ENCODE results near the gene NTRK1. TPM values are rescaled to one million over a fixed set of nuclear protein-coding genes. Genes with fewer than 3 reads are reported as not detected.

The NTRK1 gene
- total RNA-seq, 1 donor from 2014 or later, result not detected

DNA sequence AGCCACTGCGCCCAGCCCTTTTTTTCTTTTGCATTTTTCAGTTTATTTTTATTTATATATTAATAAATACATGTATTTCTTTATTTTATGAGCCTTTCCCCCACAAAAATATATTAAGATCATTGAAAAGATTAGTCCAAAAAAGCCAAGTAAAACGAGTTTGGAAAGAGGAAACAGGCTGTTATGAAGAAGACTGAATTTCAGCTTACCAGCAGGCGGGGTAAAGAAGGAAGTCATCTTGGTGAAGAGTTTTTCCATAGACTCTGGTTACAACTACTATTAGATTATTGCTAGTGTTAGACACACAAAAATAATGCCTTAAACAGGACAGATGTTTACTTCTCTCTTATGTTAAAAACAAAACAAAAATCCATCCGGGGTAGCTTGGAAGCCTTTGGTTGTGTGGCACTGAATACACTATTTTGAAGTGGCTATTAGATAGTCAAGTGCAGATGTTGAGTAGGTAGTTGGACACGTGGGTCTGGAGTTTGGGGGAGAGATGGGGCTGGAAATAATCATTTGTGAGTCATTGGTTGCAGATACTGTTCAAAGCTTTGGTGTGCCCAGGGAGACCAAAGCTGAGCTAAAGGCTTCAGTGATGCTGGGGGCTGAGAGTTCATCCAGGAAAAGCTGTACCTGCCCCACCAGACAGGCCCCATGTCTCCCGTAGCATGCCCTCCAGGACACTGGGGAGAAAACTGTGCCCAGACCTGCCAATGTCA is 51.1 kb downstream of the NTRK1 start:
- TF ChIP-seq, protein P1, sequence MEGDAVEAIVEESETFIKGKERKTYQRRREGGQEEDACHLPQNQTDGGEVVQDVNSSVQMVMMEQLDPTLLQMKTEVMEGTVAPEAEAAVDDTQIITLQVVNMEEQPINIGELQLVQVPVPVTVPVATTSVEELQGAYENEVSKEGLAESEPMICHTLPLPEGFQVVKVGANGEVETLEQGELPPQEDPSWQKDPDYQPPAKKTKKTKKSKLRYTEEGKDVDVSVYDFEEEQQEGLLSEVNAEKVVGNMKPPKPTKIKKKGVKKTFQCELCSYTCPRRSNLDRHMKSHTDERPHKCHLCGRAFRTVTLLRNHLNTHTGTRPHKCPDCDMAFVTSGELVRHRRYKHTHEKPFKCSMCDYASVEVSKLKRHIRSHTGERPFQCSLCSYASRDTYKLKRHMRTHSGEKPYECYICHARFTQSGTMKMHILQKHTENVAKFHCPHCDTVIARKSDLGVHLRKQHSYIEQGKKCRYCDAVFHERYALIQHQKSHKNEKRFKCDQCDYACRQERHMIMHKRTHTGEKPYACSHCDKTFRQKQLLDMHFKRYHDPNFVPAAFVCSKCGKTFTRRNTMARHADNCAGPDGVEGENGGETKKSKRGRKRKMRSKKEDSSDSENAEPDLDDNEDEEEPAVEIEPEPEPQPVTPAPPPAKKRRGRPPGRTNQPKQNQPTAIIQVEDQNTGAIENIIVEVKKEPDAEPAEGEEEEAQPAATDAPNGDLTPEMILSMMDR (IDR thresholded peaks at IDR 0.05; ENCODE audit: insufficient read depth, low read length, severe bottlenecking), result no peak
- no peaks in the 10 kb centered on the region for H3K27me3 ChIP-seq (ENCODE audit: control insufficient read depth, insufficient read depth, low read length)
- DNase-seq (ENCODE audit: low read depth) (no peak), FAIRE-seq (no peak)
- no peak overlapping the region for H3K4me3 ChIP-seq (ENCODE audit: low read depth, low read length)
- peaks cover 22% of the 10 kb centered on the region for H3K36me3 ChIP-seq (ENCODE audit: control insufficient read depth, insufficient read depth, low read length)

DNA sequence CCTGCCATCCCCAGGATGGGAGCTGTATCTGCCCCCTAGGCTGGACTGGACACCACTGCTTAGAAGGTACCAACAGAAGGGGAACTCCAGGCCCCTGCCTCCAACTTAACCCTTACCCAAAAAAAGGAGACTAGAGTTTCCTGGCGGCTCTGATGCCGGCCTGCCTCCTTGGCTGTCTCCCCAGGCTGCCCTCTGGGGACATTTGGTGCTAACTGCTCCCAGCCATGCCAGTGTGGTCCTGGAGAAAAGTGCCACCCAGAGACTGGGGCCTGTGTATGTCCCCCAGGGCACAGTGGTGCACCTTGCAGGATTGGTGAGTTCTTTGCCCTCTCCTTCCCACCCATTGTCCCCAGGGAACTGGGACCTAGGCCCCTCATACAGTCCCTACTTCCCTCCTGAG is 51.6 kb downstream of the NTRK1 start:
- no peaks in the 10 kb centered on the region for H3K27me3 ChIP-seq (ENCODE audit: control insufficient read depth, insufficient read depth, low read length)
- FAIRE-seq, result no peak
- H3K36me3 ChIP-seq (ENCODE audit: control insufficient read depth, insufficient read depth, low read length), result peaks cover 22% of the 10 kb centered on the region
- TF ChIP-seq, protein P1 (IDR thresholded peaks at IDR 0.05; ENCODE audit: insufficient read depth, low read length, severe bottlenecking), result no peak
- no peak for DNase-seq (ENCODE audit: low read depth)
- H3K4me3 ChIP-seq (ENCODE audit: low read depth, low read length), result no peak overlapping the region

- Histone ChIP-seq H3K27me3 (ENCODE audit: control insufficient read depth, insufficient read depth, low read length) (no peaks in the 10 kb centered on the region), H3K4me3 (ENCODE audit: low read depth, low read length) (no peak overlapping the region), H3K36me3 (ENCODE audit: control insufficient read depth, insufficient read depth, low read length) (peaks cover 22% of the 10 kb centered on the region)
- DNase-seq (ENCODE audit: low read depth) (no peak), FAIRE-seq (no peak)
- TF ChIP-seq, protein P1 (IDR thresholded peaks at IDR 0.05; ENCODE audit: insufficient read depth, low read length, severe bottlenecking), result no peak
These were observed 52.5 kb downstream of the NTRK1 start for GRCh38 chr1:156912861-156913808.

DNA sequence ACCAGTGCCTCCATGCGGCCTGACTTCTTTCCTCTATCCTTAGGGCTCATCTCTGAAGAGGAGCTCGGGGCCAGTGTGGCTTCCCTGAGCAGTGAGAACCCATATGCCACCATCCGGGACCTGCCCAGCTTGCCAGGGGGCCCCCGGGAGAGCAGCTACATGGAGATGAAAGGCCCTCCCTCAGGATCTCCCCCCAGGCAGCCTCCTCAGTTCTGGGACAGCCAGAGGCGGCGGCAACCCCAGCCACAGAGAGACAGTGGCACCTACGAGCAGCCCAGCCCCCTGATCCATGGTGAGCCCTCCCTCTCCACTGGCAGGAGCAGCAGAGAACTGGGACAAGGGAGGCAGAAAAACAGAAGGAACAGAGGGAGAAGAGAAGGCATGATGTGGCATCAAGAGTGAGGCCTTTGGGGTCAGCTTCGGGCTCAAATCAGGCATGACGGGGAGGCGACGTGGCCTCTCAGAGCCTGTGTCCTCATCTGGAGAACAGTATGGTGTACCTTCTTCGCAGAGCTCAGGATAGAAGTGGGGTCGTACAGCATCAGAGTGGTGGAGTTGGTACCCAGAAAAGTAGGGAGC is 53.2 kb downstream of the NTRK1 start:
- Histone ChIP-seq H3K36me3 (ENCODE audit: control insufficient read depth, insufficient read depth, low read length) (peaks cover 20% of the 10 kb centered on the region), H3K27me3 (ENCODE audit: control insufficient read depth, insufficient read depth, low read length) (no peaks in the 10 kb centered on the region), H3K4me3 (ENCODE audit: low read depth, low read length) (no peak overlapping the region)
- FAIRE-seq, result no peak
- TF ChIP-seq, protein P1 (IDR thresholded peaks at IDR 0.05; ENCODE audit: insufficient read depth, low read length, severe bottlenecking), result no peak
- no peak for DNase-seq (ENCODE audit: low read depth)

DNA sequence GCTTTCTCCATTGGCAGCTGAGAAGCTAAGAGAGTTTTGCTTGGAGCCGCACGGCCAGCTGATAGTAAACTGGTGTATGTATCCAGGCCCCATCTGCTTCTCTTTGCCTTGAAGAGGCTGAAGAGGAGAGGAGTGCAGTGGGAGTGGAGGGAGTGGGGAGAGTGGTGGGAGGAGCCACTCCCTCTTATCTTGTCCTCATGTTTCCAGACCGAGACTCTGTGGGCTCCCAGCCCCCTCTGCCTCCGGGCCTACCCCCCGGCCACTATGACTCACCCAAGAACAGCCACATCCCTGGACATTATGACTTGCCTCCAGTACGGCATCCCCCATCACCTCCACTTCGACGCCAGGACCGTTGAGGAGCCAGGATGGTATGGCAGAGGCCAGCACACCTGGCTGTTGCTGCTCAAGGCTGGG is 53.8 kb downstream of the NTRK1 start:
- TF ChIP-seq, protein P1 (IDR thresholded peaks at IDR 0.05; ENCODE audit: insufficient read depth, low read length, severe bottlenecking), result no peak
- no peaks in the 10 kb centered on the region for H3K27me3 ChIP-seq (ENCODE audit: control insufficient read depth, insufficient read depth, low read length)
- FAIRE-seq (no peak), DNase-seq (ENCODE audit: low read depth) (no peak)
- peaks cover 17% of the 10 kb centered on the region for H3K36me3 ChIP-seq (ENCODE audit: control insufficient read depth, insufficient read depth, low read length)
- no peak overlapping the region for H3K4me3 ChIP-seq (ENCODE audit: low read depth, low read length)
